ENCODE measurements around the gene POLR3C. TPM values are rescaled to one million over a fixed set of nuclear protein-coding genes. Genes with fewer than 3 reads are reported as not detected.
A peak's percentile ranks its signal among the peaks of the same experiment; 100 is the strongest.

Gene POLR3C
- total RNA-seq, 2 experiments from 2014 or later: 57.1 to 78.8 TPM

DNA sequence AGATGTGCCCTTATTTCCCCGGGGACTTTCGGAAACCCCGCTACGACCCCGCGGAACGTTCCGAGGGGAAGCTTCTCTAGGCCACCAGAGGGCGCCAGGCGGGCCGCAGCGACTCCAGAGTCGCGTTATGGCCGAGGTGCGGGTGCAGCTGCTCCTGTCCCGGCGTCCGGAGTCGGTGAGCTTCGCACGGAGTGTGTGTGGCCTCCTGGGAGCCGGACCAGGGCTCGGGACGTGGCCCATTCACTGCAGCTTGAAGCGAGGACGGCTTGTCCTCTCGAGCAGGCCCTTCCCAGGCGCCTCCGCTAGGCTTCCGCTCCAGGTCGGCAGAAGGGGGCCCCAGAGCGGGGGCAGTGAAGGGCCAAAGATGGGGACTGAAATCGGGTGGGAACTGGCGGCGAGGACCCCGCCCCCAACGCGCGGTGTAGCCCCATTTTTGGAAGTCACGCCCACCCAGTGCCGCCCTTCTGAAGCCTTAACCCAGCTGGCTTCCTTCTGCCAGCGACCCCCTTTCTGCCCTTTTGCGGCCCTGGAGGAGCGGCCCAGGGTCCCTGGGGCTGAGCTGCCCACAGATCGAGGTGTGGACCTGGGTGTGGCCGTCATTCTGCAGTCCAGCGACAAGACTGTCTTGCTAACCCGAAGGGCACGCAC is 21.6 kb downstream of the POLR3C start, which contains the start of gene NUDT17:
Gene NUDT17, plus strand, starts transcription at position 117 of the 648 bp plus-strand sequence. Its CDS starts 11 bp downstream, at position 128.
- Histone ChIP-seq H2AFZ (ENCODE audit: low read length) (peak within 1 kb of the TSS; percentile 80), H3K9me2 (ENCODE audit: insufficient read depth, low read length) (no peaks in the 10 kb centered on the region), H3K9me3 (ENCODE audit: low read length) (no peaks in the 10 kb centered on the region), H3K4me1 (ENCODE audit: insufficient read depth, low read length, poor library complexity, severe bottlenecking) (peaks cover 33% of the 10 kb centered on the region), H3K4me2 (ENCODE audit: low read length) (peak within 1 kb of the TSS; percentile 99), H3K36me3 (ENCODE audit: insufficient read depth, low read length) (peaks cover 67% of the 10 kb centered on the region), H3K4me3 (ENCODE audit: low read depth, low read length, poor library complexity, severe bottlenecking) (peak within 1 kb of the TSS; percentile 72), H3K79me2 (ENCODE audit: insufficient read depth, low read depth, low read length) (no peaks in the 10 kb centered on the region), H4K20me1 (ENCODE audit: insufficient read depth, low read length) (no peaks in the 10 kb centered on the region), H3K27ac (ENCODE audit: low read depth, low read length, poor library complexity, severe bottlenecking) (peak within 1 kb of the TSS; percentile 92)
- peak; percentile 91 for DNase-seq (ENCODE audit: low spot score)
- TF ChIP-seq, protein P1, sequence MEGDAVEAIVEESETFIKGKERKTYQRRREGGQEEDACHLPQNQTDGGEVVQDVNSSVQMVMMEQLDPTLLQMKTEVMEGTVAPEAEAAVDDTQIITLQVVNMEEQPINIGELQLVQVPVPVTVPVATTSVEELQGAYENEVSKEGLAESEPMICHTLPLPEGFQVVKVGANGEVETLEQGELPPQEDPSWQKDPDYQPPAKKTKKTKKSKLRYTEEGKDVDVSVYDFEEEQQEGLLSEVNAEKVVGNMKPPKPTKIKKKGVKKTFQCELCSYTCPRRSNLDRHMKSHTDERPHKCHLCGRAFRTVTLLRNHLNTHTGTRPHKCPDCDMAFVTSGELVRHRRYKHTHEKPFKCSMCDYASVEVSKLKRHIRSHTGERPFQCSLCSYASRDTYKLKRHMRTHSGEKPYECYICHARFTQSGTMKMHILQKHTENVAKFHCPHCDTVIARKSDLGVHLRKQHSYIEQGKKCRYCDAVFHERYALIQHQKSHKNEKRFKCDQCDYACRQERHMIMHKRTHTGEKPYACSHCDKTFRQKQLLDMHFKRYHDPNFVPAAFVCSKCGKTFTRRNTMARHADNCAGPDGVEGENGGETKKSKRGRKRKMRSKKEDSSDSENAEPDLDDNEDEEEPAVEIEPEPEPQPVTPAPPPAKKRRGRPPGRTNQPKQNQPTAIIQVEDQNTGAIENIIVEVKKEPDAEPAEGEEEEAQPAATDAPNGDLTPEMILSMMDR (conservative IDR thresholded peaks at IDR 0.05; ENCODE audit: low read length): peak; percentile 98
- no peak for TF ChIP-seq EZH2phosphoT487 (IDR thresholded peaks at IDR 0.05; ENCODE audit: borderline replicate concordance, low read depth, low read length)
- BruUV-seq (replicated peaks): TSS peak; percentile 9
- ChIA-PET POLR2A (interaction anchor here (0.5 to 6.2 kb wide), 13 partner anchors 13 to 565 kb away, joined by 3 to 65 read pairs (median 4); partner anchors contain the start of genes PIAS3, POLR3C, RBM8A and RNF115), CTCF (ENCODE audit: unreplicated experiment) (interaction anchor here (0.6 to 4.9 kb wide), 8 partner anchors 11 to 192 kb away, joined by 3 to 44 read pairs (median 4); partner anchors contain the start of genes ANKRD34A, HJV, PIAS3 and POLR3GL)
- intact Hi-C loops (cut with micrococcal nuclease; ENCODE audit: unreplicated experiment): loop anchor here (1.0 to 5.0 kb wide), 4 partner anchors 14 to 132 kb away; partner anchors contain the start of genes PIAS3, POLR3C and RNF115

- intact Hi-C loops (cut with micrococcal nuclease; ENCODE audit: unreplicated experiment): loop anchor here (5.0 kb wide), 1 partner anchor 131 kb away; no protein-coding TSS in a partner anchor
- peaks cover 66% of the 10 kb centered on the region for H3K36me3 ChIP-seq (ENCODE audit: insufficient read depth, low read length)
- ChIA-PET POLR2A (interaction anchor here (0.5 to 6.2 kb wide), 4 partner anchors 9 to 565 kb away, joined by 3 to 65 read pairs (median 3); partner anchors contain the start of genes PIAS3, POLR3C and RNF115), CTCF (ENCODE audit: unreplicated experiment) (interaction anchor here (2.4 to 4.9 kb wide), 2 partner anchors 12 to 18 kb away, joined by 12 to 44 read pairs; partner anchors contain the start of gene PIAS3)
- peak overlapping the region; percentile 92 for H3K27ac ChIP-seq (ENCODE audit: low read depth, low read length, poor library complexity, severe bottlenecking)
- no peaks in the 10 kb centered on the region for H3K79me2 ChIP-seq (ENCODE audit: insufficient read depth, low read depth, low read length)
- TF ChIP-seq EZH2phosphoT487 (IDR thresholded peaks at IDR 0.05; ENCODE audit: borderline replicate concordance, low read depth, low read length): no peak
- TF ChIP-seq, protein P1 (conservative IDR thresholded peaks at IDR 0.05; ENCODE audit: low read length): peak; percentile 74
- no peaks in the 10 kb centered on the region for H3K9me3 ChIP-seq (ENCODE audit: low read length)
- no TSS peak for BruUV-seq (replicated peaks)
- peak overlapping the region; percentile 72 for H3K4me3 ChIP-seq (ENCODE audit: low read depth, low read length, poor library complexity, severe bottlenecking)
- H3K9me2 ChIP-seq (ENCODE audit: insufficient read depth, low read length): no peaks in the 10 kb centered on the region
- H2AFZ ChIP-seq (ENCODE audit: low read length): peak overlapping the region; percentile 80
- H4K20me1 ChIP-seq (ENCODE audit: insufficient read depth, low read length): no peaks in the 10 kb centered on the region
- H3K4me1 ChIP-seq (ENCODE audit: insufficient read depth, low read length, poor library complexity, severe bottlenecking): peaks cover 33% of the 10 kb centered on the region
- peak overlapping the region; percentile 99 for H3K4me2 ChIP-seq (ENCODE audit: low read length)
- peak; percentile 59 for DNase-seq (ENCODE audit: low spot score)
Observed at GRCh38 chr1:145846201-145846612, 22.2 kb downstream of the POLR3C start.
